K562 (cell line): Measurements from ENCODE around the gene PITRM1. TPM values are rescaled to one million over a fixed set of nuclear protein-coding genes. Genes with fewer than 3 reads are reported as not detected.
A peak's percentile ranks its signal among the peaks of the same experiment; 100 is the strongest.

Experiments used
- ARID3A ChIP-seq: IDR thresholded peaks from 2 replicates; pipeline ENCODE4 v1.6.1; 2012; ENCODE audit warnings: low read depth, low read length, improper control_type of control experiment, borderline replicate concordance
- NCOA1 ChIP-seq: fragments of 450-650 bp; IDR thresholded peaks from 2 replicates; pipeline ENCODE4 v1.6.1; 2016; ENCODE audit warnings: low read depth
- RAD21 ChIP-seq, 2 experiments: fragments of 250-450 bp in 1 of 2; fragments of 450-650 bp in 1 of 2; sonication (Bioruptor Pico) in 1 of 2; formaldehyde crosslinking in 1 of 2; IDR thresholded peaks in 1 of 2; conservative IDR thresholded peaks in 1 of 2; 2 replicates each; pipeline versions ENCODE4 v1.4.0 to v1.8.0; 2020 to 2022; ENCODE audit warnings: mild to moderate bottlenecking in 2 of 2, moderate library complexity in 1 of 2
- SUPT5H ChIP-seq: fragments of 450-650 bp; IDR thresholded peaks from 2 replicates; pipeline ENCODE4 v1.6.1; 2016
- ZBTB17 ChIP-seq: fragments of 450-650 bp; formaldehyde crosslinking; IDR thresholded peaks from 2 replicates; pipeline ENCODE4 v1.4.0; 2020; ENCODE audit warnings: mild to moderate bottlenecking
- ZNF24 ChIP-seq: fragments of 450-650 bp; IDR thresholded peaks from 2 replicates; pipeline ENCODE4 v1.6.1; 2016
- ZNF407 ChIP-seq: fragments of 450-650 bp; IDR thresholded peaks from 2 replicates; pipeline ENCODE4 v1.6.1; 2016; ENCODE audit warnings: low read depth
- ZNF41 ChIP-seq: fragments of 250-450 bp; sonication (Bioruptor Pico); conservative IDR thresholded peaks from 2 replicates; pipeline ENCODE4 v1.4.0; 2020; ENCODE audit warnings: mild to moderate bottlenecking
- polyA plus RNA-seq, 8 experiments: library from polyadenylated mRNA; depleted of rRNA in 4 of 8; stranded (reverse) in 5 of 8; unstranded in 3 of 8; fragments of >200 nt; fragmentation: Nextera tagmentation in 2 of 8; fragmentation: Illumina TruSeq in 1 of 8; extraction: Ambion mirVana in 2 of 8; extraction: Trizol in 1 of 8; gene quantifications; 2 replicates each; pipeline versions ENCODE4 v1.2.1 to v1.2.3, GENCODE V29; 2011 to 2014; ENCODE audit warnings: inconsistent platforms in 1 of 8, missing spikeins in 1 of 8
- total RNA-seq, 7 experiments: library from RNA; depleted of rRNA in 6 of 7; stranded (reverse); fragments of >200 nt in 6 of 7; fragmentation: Illumina TruSeq in 2 of 7; extraction: Trizol in 2 of 7; gene quantifications; 2 replicates each; pipeline versions ENCODE4 v1.2.1 to v1.2.3, GENCODE V29; 2011 to 2021; ENCODE audit warnings: low replicate concordance in 1 of 7
- TF ChIP-seq, protein P1 (sequence below): IDR thresholded peaks from 3 replicates; pipeline ENCODE4 v1.6.1; 2011; ENCODE audit warnings: borderline replicate concordance, mild to moderate bottlenecking, moderate library complexity; ENCODE audit not compliant: insufficient read length; ENCODE audit errors: extremely low read depth
- TF ChIP-seq, protein P2 (sequence below): fragments of 250-450 bp; sonication (Bioruptor Pico); IDR thresholded peaks from 2 replicates; pipeline ENCODE4 v1.8.0; 2021; ENCODE audit warnings: mild to moderate bottlenecking, moderate library complexity
- TF ChIP-seq, protein P3 (sequence below): fragments of 450-650 bp; IDR thresholded peaks from 2 replicates; pipeline ENCODE4 v1.6.1; 2016; ENCODE audit warnings: missing biosample characterization, missing genetic modification characterization

The PITRM1 gene
- total and polyA plus RNA-seq, 9 of the 15 experiments (the other 6 are each of a cell fraction or from before 2014, with no cell fraction given): 21.1 to 70.4 (median 39.7) TPM

DNA sequence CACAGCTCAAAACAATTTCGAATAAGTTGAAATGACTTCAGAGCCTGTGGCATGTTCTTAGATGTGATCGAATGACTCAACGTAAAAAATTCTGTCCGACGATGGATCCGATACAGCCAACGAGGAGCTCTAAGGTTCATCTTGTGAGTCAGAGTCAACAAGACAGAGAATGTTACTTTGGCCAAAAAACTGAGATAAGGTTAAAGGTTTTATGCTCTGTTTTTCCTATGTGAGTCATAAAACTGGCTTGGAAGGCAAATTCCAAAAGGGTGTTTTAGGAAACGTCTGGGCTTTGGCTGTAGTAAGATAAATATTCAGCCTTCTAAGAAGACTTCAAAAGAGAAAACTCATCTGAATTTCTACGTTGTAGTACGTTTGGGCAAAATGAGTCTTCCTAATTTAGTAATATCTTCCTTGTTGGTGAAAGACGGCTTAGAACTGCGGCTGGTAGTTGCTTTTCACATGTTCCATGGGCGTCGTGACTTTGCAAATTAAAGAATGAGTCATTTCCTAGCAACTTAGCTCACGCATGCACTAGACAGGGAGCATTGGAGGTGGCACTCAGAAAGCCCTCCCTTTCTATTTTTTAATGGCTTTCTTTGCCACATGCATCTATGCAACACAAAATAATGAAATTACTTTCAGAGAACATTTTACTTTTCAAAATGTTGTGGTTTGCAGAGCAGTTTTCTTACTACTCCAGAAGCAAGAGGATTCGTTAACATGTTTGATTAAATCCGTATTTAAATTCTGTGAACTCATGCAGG is 77.0 kb downstream of the PITRM1 start (continued):
- no peak for TF ChIP-seq ZNF407
- no peak for TF ChIP-seq ZBTB17 (CRISPR knock-in tag)
- no peak for TF ChIP-seq ZNF41
- TF ChIP-seq, protein P1, sequence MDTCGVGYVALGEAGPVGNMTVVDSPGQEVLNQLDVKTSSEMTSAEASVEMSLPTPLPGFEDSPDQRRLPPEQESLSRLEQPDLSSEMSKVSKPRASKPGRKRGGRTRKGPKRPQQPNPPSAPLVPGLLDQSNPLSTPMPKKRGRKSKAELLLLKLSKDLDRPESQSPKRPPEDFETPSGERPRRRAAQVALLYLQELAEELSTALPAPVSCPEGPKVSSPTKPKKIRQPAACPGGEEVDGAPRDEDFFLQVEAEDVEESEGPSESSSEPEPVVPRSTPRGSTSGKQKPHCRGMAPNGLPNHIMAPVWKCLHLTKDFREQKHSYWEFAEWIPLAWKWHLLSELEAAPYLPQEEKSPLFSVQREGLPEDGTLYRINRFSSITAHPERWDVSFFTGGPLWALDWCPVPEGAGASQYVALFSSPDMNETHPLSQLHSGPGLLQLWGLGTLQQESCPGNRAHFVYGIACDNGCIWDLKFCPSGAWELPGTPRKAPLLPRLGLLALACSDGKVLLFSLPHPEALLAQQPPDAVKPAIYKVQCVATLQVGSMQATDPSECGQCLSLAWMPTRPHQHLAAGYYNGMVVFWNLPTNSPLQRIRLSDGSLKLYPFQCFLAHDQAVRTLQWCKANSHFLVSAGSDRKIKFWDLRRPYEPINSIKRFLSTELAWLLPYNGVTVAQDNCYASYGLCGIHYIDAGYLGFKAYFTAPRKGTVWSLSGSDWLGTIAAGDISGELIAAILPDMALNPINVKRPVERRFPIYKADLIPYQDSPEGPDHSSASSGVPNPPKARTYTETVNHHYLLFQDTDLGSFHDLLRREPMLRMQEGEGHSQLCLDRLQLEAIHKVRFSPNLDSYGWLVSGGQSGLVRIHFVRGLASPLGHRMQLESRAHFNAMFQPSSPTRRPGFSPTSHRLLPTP: no peak
- no peak; a peak in 1 of 4 replicates for TF ChIP-seq RAD21 (CRISPR knock-in tag; conservative IDR thresholded peaks at IDR 0.05 in 1 of 2, IDR thresholded peaks at IDR 0.05 in 1 of 2)
- TF ChIP-seq ARID3A: no peak
- TF ChIP-seq, protein P2, sequence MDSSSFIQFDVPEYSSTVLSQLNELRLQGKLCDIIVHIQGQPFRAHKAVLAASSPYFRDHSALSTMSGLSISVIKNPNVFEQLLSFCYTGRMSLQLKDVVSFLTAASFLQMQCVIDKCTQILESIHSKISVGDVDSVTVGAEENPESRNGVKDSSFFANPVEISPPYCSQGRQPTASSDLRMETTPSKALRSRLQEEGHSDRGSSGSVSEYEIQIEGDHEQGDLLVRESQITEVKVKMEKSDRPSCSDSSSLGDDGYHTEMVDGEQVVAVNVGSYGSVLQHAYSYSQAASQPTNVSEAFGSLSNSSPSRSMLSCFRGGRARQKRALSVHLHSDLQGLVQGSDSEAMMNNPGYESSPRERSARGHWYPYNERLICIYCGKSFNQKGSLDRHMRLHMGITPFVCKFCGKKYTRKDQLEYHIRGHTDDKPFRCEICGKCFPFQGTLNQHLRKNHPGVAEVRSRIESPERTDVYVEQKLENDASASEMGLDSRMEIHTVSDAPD (CRISPR knock-in tag): no peak
- 0 out of 2 replicates have a peak, but pooled peaks have one; percentile 47 for TF ChIP-seq SUPT5H
- TF ChIP-seq ZNF24: 0 out of 2 replicates have a peak, but pooled peaks have one; percentile 6
- TF ChIP-seq NCOA1: 0 out of 2 replicates have a peak, but pooled peaks have one; percentile 40
- TF ChIP-seq, protein P3, sequence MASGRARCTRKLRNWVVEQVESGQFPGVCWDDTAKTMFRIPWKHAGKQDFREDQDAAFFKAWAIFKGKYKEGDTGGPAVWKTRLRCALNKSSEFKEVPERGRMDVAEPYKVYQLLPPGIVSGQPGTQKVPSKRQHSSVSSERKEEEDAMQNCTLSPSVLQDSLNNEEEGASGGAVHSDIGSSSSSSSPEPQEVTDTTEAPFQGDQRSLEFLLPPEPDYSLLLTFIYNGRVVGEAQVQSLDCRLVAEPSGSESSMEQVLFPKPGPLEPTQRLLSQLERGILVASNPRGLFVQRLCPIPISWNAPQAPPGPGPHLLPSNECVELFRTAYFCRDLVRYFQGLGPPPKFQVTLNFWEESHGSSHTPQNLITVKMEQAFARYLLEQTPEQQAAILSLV (tag): no peak
